Placental pericyte (primary cell): ENCODE data around the gene SOCS6. TPM values are rescaled to one million over a fixed set of nuclear protein-coding genes. Genes with fewer than 3 reads are reported as not detected.

Experiments
- total RNA-seq: library from RNA; depleted of rRNA; stranded (reverse); fragments of >200 nt; gene quantifications from 2 replicates; pipeline ENCODE4 v1.2.3, GENCODE V29; 2012

SOCS6 gene, protein sequence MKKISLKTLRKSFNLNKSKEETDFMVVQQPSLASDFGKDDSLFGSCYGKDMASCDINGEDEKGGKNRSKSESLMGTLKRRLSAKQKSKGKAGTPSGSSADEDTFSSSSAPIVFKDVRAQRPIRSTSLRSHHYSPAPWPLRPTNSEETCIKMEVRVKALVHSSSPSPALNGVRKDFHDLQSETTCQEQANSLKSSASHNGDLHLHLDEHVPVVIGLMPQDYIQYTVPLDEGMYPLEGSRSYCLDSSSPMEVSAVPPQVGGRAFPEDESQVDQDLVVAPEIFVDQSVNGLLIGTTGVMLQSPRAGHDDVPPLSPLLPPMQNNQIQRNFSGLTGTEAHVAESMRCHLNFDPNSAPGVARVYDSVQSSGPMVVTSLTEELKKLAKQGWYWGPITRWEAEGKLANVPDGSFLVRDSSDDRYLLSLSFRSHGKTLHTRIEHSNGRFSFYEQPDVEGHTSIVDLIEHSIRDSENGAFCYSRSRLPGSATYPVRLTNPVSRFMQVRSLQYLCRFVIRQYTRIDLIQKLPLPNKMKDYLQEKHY
- 50.3 and 135 TPM in 2 replicates for total RNA-seq

DNA sequence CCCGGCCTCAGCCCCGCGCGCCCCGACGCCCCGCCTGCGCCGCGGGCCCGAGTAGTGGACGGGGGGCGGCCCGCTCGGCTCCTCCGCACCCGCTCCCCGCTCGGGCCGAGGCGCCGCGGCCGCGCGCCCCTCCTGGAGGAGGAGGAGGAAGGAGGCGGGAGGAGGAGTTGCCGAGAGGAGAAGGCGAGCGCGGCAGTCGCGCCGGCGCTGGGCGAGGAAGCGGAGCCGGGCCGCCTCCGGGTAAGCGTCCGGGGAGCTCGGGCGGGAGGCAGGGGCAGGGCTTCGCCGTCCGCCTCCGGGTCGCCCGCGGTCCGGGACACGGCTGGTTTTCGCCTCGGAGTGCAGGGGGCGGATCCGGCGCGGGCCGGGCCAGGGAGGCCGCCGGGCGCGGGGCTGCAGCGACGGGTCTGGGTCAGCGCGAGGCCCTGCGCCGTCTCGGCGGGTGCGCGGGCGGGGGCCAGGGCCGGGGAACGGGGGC is at the start of gene SOCS6:
Gene SOCS6, plus strand, starts transcription at position 195 of the 478 bp plus-strand sequence. CDS start 35,624 bp downstream, outside the sequence.

Other genes with a start within 250 kb of the SOCS6 start
- gene RTTN, start 83.4 kb upstream of the SOCS6 start, total RNA-seq: 46.6 and 47.0 TPM in 2 replicates